DOHH2 (cell line): ENCODE results near the gene SULT4A1.

Experiments used
- H3F3A ChIP-seq: fragments of 200-600 bp; sonication (generic), shearing (Covaris generic); 2 replicates; pipeline ENCODE4 v1.6.0; 2016; ENCODE audit warnings: antibody characterized with exemption, mild to moderate bottlenecking; ENCODE audit not compliant: control insufficient read depth, insufficient read depth
- H3K27ac ChIP-seq: fragments of 200-600 bp; sonication (generic); 2 replicates; pipeline ENCODE4 v1.5.1; 2014; ENCODE audit warnings: low read depth, mild to moderate bottlenecking, low read length, moderate library complexity
- H3K27me3 ChIP-seq: fragments of 200-600 bp; sonication (generic); 2 replicates; pipeline ENCODE4 v1.6.1; 2014; ENCODE audit warnings: mild to moderate bottlenecking, low read length, mixed read lengths; ENCODE audit not compliant: control insufficient read depth
- H3K36me3 ChIP-seq: fragments of 200-600 bp; sonication (generic); 2 replicates; pipeline ENCODE4 v1.6.1; 2014; ENCODE audit warnings: mild to moderate bottlenecking, low read length, moderate library complexity, mixed read lengths; ENCODE audit not compliant: control insufficient read depth
- H3K4me1 ChIP-seq: fragments of 200-600 bp; sonication (generic); 2 replicates; pipeline ENCODE4 v1.6.1; 2014; ENCODE audit warnings: mild to moderate bottlenecking, low read length, mixed read lengths; ENCODE audit not compliant: control insufficient read depth
- H3K4me2 ChIP-seq: fragments of 200-600 bp; sonication (generic); 2 replicates; pipeline ENCODE4 v1.6.0; 2014; ENCODE audit warnings: mild to moderate bottlenecking, low read length, moderate library complexity
- H3K4me3 ChIP-seq: fragments of 200-600 bp; sonication (generic); 2 replicates; pipeline ENCODE4 v1.5.1; 2014; ENCODE audit warnings: mild to moderate bottlenecking, low read length, mixed read lengths
- H3K79me2 ChIP-seq: fragments of 200-600 bp; sonication (generic); 2 replicates; pipeline ENCODE4 v1.6.1; 2014; ENCODE audit warnings: mild to moderate bottlenecking, low read length, mixed read lengths; ENCODE audit not compliant: control insufficient read depth
- H3K9me2 ChIP-seq: fragments of 200-600 bp; sonication (generic); replicated peaks from 2 replicates; pipeline ENCODE4 v1.6.1; 2014; ENCODE audit warnings: mild to moderate bottlenecking, low read length, mixed read lengths; ENCODE audit not compliant: control insufficient read depth
- H3K9me3 ChIP-seq: fragments of 200-600 bp; sonication (generic); 2 replicates; pipeline ENCODE4 v1.6.1; 2014; ENCODE audit warnings: antibody characterized with exemption, low read length, mixed read lengths; ENCODE audit not compliant: control insufficient read depth, insufficient read depth
- H4K20me1 ChIP-seq: fragments of 200-600 bp; sonication (generic); 2 replicates; pipeline ENCODE4 v1.6.0; 2014; ENCODE audit warnings: low read depth, mild to moderate bottlenecking, antibody characterized with exemption, low read length, moderate library complexity; ENCODE audit not compliant: control insufficient read depth, insufficient read depth
- CTCF ChIP-seq: fragments of 200-600 bp; sonication (generic); IDR thresholded peaks from one replicate; pipeline ENCODE4 v1.5.1; 2014; ENCODE audit warnings: antibody characterized with exemption, mild to moderate bottlenecking, low read depth, low read length; ENCODE audit not compliant: poor library complexity, severe bottlenecking
- EZH2phosphoT487 ChIP-seq: fragments of 200-600 bp; sonication (generic); IDR thresholded peaks from 2 replicates; pipeline ENCODE4 v1.6.1; 2017; ENCODE audit warnings: borderline replicate concordance, mild to moderate bottlenecking, antibody characterized with exemption, low read length, moderate library complexity, mixed read lengths

Gene SULT4A1

GRCh38 chr22:43889860-43890253 lies 27.5 kb upstream of the SULT4A1 start:
- no peak overlapping the region for H3K4me3 ChIP-seq
- H3K9me2 ChIP-seq: no peaks in the 10 kb centered on the region
- H3K4me2 ChIP-seq: no peak overlapping the region
- no peaks in the 10 kb centered on the region for H4K20me1 ChIP-seq
- TF ChIP-seq EZH2phosphoT487: no peak
- no peak for TF ChIP-seq CTCF
- no peaks in the 10 kb centered on the region for H3K9me3 ChIP-seq
- H3K27me3 ChIP-seq: peaks cover 9% of the 10 kb centered on the region
- H3F3A ChIP-seq: no peaks in the 10 kb centered on the region
- no peak overlapping the region for H3K27ac ChIP-seq
- H3K79me2 ChIP-seq: no peaks in the 10 kb centered on the region
- peaks cover 1% of the 10 kb centered on the region for H3K4me1 ChIP-seq
- H3K36me3 ChIP-seq: no peaks in the 10 kb centered on the region

GRCh38 chr22:43889201-43889859 lies 27.0 kb upstream of the SULT4A1 start:
- no peaks in the 10 kb centered on the region for H3F3A ChIP-seq
- peaks cover 9% of the 10 kb centered on the region for H3K27me3 ChIP-seq
- H3K4me1 ChIP-seq: peaks cover 6% of the 10 kb centered on the region
- H3K9me2 ChIP-seq: no peaks in the 10 kb centered on the region
- no peak overlapping the region for H3K27ac ChIP-seq
- no peaks in the 10 kb centered on the region for H3K36me3 ChIP-seq
- no peak overlapping the region for H3K4me2 ChIP-seq
- TF ChIP-seq CTCF (no peak), EZH2phosphoT487 (no peak)
- no peaks in the 10 kb centered on the region for H4K20me1 ChIP-seq
- H3K4me3 ChIP-seq: no peak overlapping the region
- H3K79me2 ChIP-seq: no peaks in the 10 kb centered on the region
- H3K9me3 ChIP-seq: no peaks in the 10 kb centered on the region

GRCh38 chr22:43888740-43889139 lies 26.4 kb upstream of the SULT4A1 start:
- H3K9me3 ChIP-seq: no peaks in the 10 kb centered on the region
- no peaks in the 10 kb centered on the region for H4K20me1 ChIP-seq
- TF ChIP-seq CTCF (no peak), EZH2phosphoT487 (no peak)
- H3K4me2 ChIP-seq: no peak overlapping the region
- no peaks in the 10 kb centered on the region for H3F3A ChIP-seq
- H3K4me1 ChIP-seq: peaks cover 8% of the 10 kb centered on the region
- H3K27ac ChIP-seq: no peak overlapping the region
- H3K79me2 ChIP-seq: no peaks in the 10 kb centered on the region
- H3K4me3 ChIP-seq: no peak overlapping the region
- H3K36me3 ChIP-seq: no peaks in the 10 kb centered on the region
- H3K27me3 ChIP-seq: peaks cover 9% of the 10 kb centered on the region
- no peaks in the 10 kb centered on the region for H3K9me2 ChIP-seq
